Fibroblast of the aortic adventitia (primary cell): ENCODE results near the gene RPUSD1. TPM values are rescaled to one million over a fixed set of nuclear protein-coding genes. Genes with fewer than 3 reads are reported as not detected.

Experiments
- DNase-seq: peaks from one replicate; pipeline ENCODE4 v3.0.0-alpha.2; 2010; ENCODE audit warnings: low read depth
- H3K4me3 ChIP-seq: 2 replicates; pipeline ENCODE4 v1.5.1; 2011; ENCODE audit warnings: low read depth, mild to moderate bottlenecking, control low read depth, low read length, moderate library complexity
- CTCF ChIP-seq: IDR thresholded peaks from 2 replicates; pipeline ENCODE4 v1.5.1; 2011; ENCODE audit warnings: mild to moderate bottlenecking, low read length, control low read depth, inconsistent platforms; ENCODE audit not compliant: insufficient read depth
- total RNA-seq: library from RNA; depleted of rRNA; stranded (reverse); fragments of >200 nt; gene quantifications from 2 replicates; pipeline ENCODE4 v1.2.3, GENCODE V29; 2012; ENCODE audit warnings: low replicate concordance

RPUSD1 gene
- total RNA-seq, 1 donor = 20.3 TPM

GRCh38 chr16:789191-789850 lies 1.1 kb upstream of the RPUSD1 start:
- TF ChIP-seq CTCF = no peak
- DNase-seq = no peak
- peak overlapping the region; percentile 91 for H3K4me3 ChIP-seq

- TF ChIP-seq CTCF = no peak
- H3K4me3 ChIP-seq = peak within 1 kb of the TSS; percentile 91
- DNase-seq = peak; percentile 83
These were observed 382 bp upstream of the RPUSD1 start, which contains the start of gene CHTF18 for GRCh38 chr16:788399-789126. TSS of gene CHTF18 (plus strand) at chr16:788620. CDS start at chr16:788685, 65 bp downstream.

- no peak for TF ChIP-seq CTCF
- no peak for DNase-seq
- peak overlapping the region; percentile 89 for H3K4me3 ChIP-seq
These were observed 737 bp downstream of the RPUSD1 start for GRCh38 chr16:787321-787966.

- H3K4me3 ChIP-seq = no peak overlapping the region
- peak; percentile 73 for TF ChIP-seq CTCF
- DNase-seq = peak; percentile 44
These were observed 2.3 kb downstream of the RPUSD1 start for GRCh38 chr16:785563-786535.

GRCh38 chr16:784431-784830 lies 3.8 kb downstream of the RPUSD1 start:
- DNase-seq = no peak
- no peak for TF ChIP-seq CTCF
- H3K4me3 ChIP-seq = no peak overlapping the region
